HepG2 (cell line): Measurements from ENCODE around the gene EPDR1. TPM values are rescaled to one million over a fixed set of nuclear protein-coding genes. Genes with fewer than 3 reads are reported as not detected.
A peak's percentile ranks its signal among the peaks of the same experiment; 100 is the strongest.

Source experiments
- EEA1 ChIP-seq: sonication (generic); formaldehyde crosslinking; IDR thresholded peaks from 2 replicates; pipeline ENCODE4 v1.5.1; 2020; ENCODE audit warnings: mild to moderate bottlenecking, missing genetic modification reagents, borderline replicate concordance
- FOXK2 ChIP-seq: fragments of 450-650 bp; IDR thresholded peaks from 2 replicates; pipeline ENCODE4 v1.6.1; 2016
- GABPB1 ChIP-seq: IDR thresholded peaks from 2 replicates; pipeline ENCODE4 v1.6.1; 2016; ENCODE audit warnings: mild to moderate bottlenecking, missing genetic modification reagents, moderate library complexity, missing compliant biosample characterization
- GLI4 ChIP-seq: sonication (generic); formaldehyde crosslinking; IDR thresholded peaks from 2 replicates; pipeline ENCODE4 v1.5.1; 2020; ENCODE audit warnings: missing genetic modification reagents, mild to moderate bottlenecking, moderate library complexity, borderline replicate concordance
- HNRNPL ChIP-seq: fragments of 200-400 bp; formaldehyde crosslinking; IDR thresholded peaks from 2 replicates; pipeline ENCODE4 v1.6.1; 2017; ENCODE audit warnings: mild to moderate bottlenecking, low read depth, low read length
- JUND ChIP-seq: sonication (generic); formaldehyde crosslinking; IDR thresholded peaks from 2 replicates; pipeline ENCODE4 v1.8.0; 2022; ENCODE audit warnings: mild to moderate bottlenecking, missing genetic modification reagents
- KAT8 ChIP-seq: IDR thresholded peaks from 2 replicates; pipeline ENCODE4 v1.6.1; 2016; ENCODE audit warnings: missing genetic modification reagents, missing compliant biosample characterization
- NKX3-1 ChIP-seq: sonication (generic); formaldehyde crosslinking; IDR thresholded peaks from 2 replicates; pipeline ENCODE4 v1.5.0; 2020; ENCODE audit warnings: missing genetic modification reagents
- NR0B2 ChIP-seq: sonication (generic); formaldehyde crosslinking; IDR thresholded peaks from 2 replicates; pipeline ENCODE4 v1.4.0; 2020; ENCODE audit warnings: mild to moderate bottlenecking, missing genetic modification reagents
- PPARG ChIP-seq: conservative IDR thresholded peaks from 2 replicates; pipeline ENCODE4 v1.6.1; 2016; ENCODE audit warnings: missing biosample characterization, missing genetic modification reagents
- RARA ChIP-seq: IDR thresholded peaks from 2 replicates; pipeline ENCODE4 v1.6.1; 2016; ENCODE audit warnings: missing genetic modification reagents, missing compliant biosample characterization
- SIX1 ChIP-seq: sonication (generic); formaldehyde crosslinking; IDR thresholded peaks from 2 replicates; pipeline ENCODE4 v1.4.0; 2020; ENCODE audit warnings: missing genetic modification reagents, borderline replicate concordance
- SMAD3 ChIP-seq: sonication (generic); formaldehyde crosslinking; IDR thresholded peaks from 2 replicates; pipeline ENCODE4 v1.4.0; 2020; ENCODE audit warnings: missing genetic modification reagents
- SRSF1 ChIP-seq: fragments of 200-400 bp; formaldehyde crosslinking; optimal IDR thresholded peaks from 2 replicates; pipeline ENCODE3; 2017; ENCODE audit warnings: mild to moderate bottlenecking, low read depth, low read length, moderate library complexity
- U2AF1 ChIP-seq: fragments of 200-400 bp; formaldehyde crosslinking; optimal IDR thresholded peaks from 2 replicates; pipeline ENCODE3; 2017; ENCODE audit warnings: mild to moderate bottlenecking, low read depth, low read length
- ZMAT3 ChIP-seq: sonication (generic); formaldehyde crosslinking; conservative IDR thresholded peaks from 2 replicates; pipeline ENCODE4 v1.7.0; 2021; ENCODE audit warnings: missing genetic modification reagents
- ZMYM4 ChIP-seq: sonication (generic); formaldehyde crosslinking; IDR thresholded peaks from 2 replicates; pipeline ENCODE4 v1.8.1; 2023; ENCODE audit warnings: mild to moderate bottlenecking, missing genetic modification reagents
- ZNF292 ChIP-seq: sonication (generic); formaldehyde crosslinking; IDR thresholded peaks from 2 replicates; pipeline ENCODE4 v1.8.1; 2022; ENCODE audit warnings: mild to moderate bottlenecking, low read depth, missing genetic modification reagents, borderline replicate concordance
- ZNF788 ChIP-seq: sonication (generic); formaldehyde crosslinking; IDR thresholded peaks from 2 replicates; pipeline ENCODE4 v1.5.0; 2020; ENCODE audit warnings: mild to moderate bottlenecking, missing genetic modification reagents, borderline replicate concordance
- ZNF850 ChIP-seq: sonication (generic); formaldehyde crosslinking; conservative IDR thresholded peaks from 2 replicates; pipeline ENCODE4 v1.9.0; 2021; ENCODE audit warnings: mild to moderate bottlenecking, missing genetic modification reagents
- polyA plus RNA-seq, 8 experiments: library from polyadenylated mRNA; depleted of rRNA in 3 of 8; stranded (reverse) in 7 of 8; unstranded in 1 of 8; fragments of >200 nt; fragmentation: Illumina TruSeq in 4 of 8; extraction: Trizol in 4 of 8; gene quantifications; 2 replicates each; pipeline versions ENCODE4 v1.2.1 to v1.2.3, GENCODE V29; 2011 to 2016; ENCODE audit warnings: low read depth in 4 of 8, missing spikeins in 1 of 8, mixed read lengths in 1 of 8; ENCODE audit not compliant: insufficient read depth in 1 of 8
- total RNA-seq, 5 experiments: library from RNA; depleted of rRNA; stranded (reverse); fragments of >200 nt; fragmentation: Illumina TruSeq; extraction: Trizol; gene quantifications; 2 replicates each; pipeline ENCODE4 v1.2.3, GENCODE V29; 2016; ENCODE audit warnings: low read depth in 1 of 5
- TF ChIP-seq, protein P1 (sequence below): sonication (generic); formaldehyde crosslinking; IDR thresholded peaks from 2 replicates; pipeline ENCODE4 v1.4.0; 2020; ENCODE audit warnings: mild to moderate bottlenecking, missing genetic modification reagents
- TF ChIP-seq, protein P2 (sequence below): sonication (generic); formaldehyde crosslinking; IDR thresholded peaks from 2 replicates; pipeline ENCODE4 v1.5.1; 2020; ENCODE audit warnings: missing genetic modification reagents, mild to moderate bottlenecking, borderline replicate concordance
- TF ChIP-seq, protein P3 (sequence below): sonication (generic); formaldehyde crosslinking; IDR thresholded peaks from 2 replicates; pipeline ENCODE4 v1.5.1; 2020; ENCODE audit warnings: missing genetic modification reagents, mild to moderate bottlenecking, borderline replicate concordance

The EPDR1 gene
- total and polyA plus RNA-seq, 2 of the 13 experiments (the other 11 are each of a cell fraction or from before 2014, with no cell fraction given): 38.3 to 50.2 TPM

DNA sequence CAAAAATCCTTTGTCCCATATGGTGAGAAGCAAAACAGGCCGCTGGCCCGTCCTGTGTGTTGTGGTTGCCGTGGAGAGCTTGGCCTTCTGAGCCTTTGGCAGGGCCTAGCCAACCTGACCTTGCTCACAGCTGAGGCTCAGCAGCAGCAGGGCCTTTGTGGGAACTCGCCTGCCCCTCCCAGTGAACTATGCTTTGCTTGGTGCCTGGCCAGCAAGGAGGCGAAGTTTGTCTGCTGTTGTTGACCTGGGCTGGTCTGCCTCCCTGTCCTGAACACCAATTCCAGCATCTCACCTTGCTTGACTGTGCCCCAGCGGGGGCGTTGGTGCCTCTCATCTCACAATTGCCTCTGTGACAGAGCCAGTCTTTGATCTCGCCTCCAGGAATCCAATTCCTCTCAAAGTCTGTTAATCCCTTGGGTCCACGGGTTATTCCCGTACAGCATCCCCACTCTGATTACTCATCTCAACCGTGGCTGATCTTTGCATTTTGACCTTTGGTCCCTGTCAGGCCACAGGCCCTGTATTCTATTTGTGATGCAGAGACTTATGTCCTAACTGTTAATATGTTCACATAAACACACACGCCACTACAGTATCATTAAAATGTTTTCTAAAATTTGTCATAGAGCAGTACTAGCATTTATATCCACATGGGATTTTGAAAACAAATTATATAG lies 22.6 kb downstream of the EPDR1 start (continued):
- TF ChIP-seq ZMAT3 (CRISPR knock-in tag): peak; percentile 75; the same call in 1 of the 2 replicates
- peak; percentile 99 for TF ChIP-seq ZNF292
- peak; percentile 65; the same call in 1 of the 2 replicates for TF ChIP-seq NKX3-1
- peak; percentile 66 for TF ChIP-seq JUND (CRISPR knock-in tag)
- TF ChIP-seq NR0B2 (CRISPR knock-in tag): peak; percentile 32; the same call in 1 of the 2 replicates
- TF ChIP-seq GABPB1 (CRISPR knock-in tag): peak; percentile 72
- no peak for TF ChIP-seq U2AF1
- peak; percentile 78; the same call in 1 of the 2 replicates for TF ChIP-seq HNRNPL
- TF ChIP-seq SIX1 (CRISPR knock-in tag): peak; percentile 69; the same call in 1 of the 2 replicates
- TF ChIP-seq, protein P1, sequence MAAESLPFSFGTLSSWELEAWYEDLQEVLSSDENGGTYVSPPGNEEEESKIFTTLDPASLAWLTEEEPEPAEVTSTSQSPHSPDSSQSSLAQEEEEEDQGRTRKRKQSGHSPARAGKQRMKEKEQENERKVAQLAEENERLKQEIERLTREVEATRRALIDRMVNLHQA (CRISPR knock-in tag): no peak
- peak; percentile 96; the same call in 1 of the 2 replicates for TF ChIP-seq ZNF788
- TF ChIP-seq ZMYM4 (CRISPR knock-in tag): peak; percentile 98
- TF ChIP-seq FOXK2: peak; percentile 92
- TF ChIP-seq, protein P2, sequence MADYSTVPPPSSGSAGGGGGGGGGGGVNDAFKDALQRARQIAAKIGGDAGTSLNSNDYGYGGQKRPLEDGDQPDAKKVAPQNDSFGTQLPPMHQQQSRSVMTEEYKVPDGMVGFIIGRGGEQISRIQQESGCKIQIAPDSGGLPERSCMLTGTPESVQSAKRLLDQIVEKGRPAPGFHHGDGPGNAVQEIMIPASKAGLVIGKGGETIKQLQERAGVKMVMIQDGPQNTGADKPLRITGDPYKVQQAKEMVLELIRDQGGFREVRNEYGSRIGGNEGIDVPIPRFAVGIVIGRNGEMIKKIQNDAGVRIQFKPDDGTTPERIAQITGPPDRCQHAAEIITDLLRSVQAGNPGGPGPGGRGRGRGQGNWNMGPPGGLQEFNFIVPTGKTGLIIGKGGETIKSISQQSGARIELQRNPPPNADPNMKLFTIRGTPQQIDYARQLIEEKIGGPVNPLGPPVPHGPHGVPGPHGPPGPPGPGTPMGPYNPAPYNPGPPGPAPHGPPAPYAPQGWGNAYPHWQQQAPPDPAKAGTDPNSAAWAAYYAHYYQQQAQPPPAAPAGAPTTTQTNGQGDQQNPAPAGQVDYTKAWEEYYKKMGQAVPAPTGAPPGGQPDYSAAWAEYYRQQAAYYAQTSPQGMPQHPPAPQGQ: peak; percentile 43; the same call in 1 of the 2 replicates
- TF ChIP-seq SMAD3 (CRISPR knock-in tag): peak; percentile 91; the same call in 1 of the 2 replicates
- peak; percentile 97 for TF ChIP-seq PPARG (CRISPR knock-in tag)
- no peak for TF ChIP-seq SRSF1
- no peak for TF ChIP-seq ZNF850 (CRISPR knock-in tag)
- TF ChIP-seq, protein P3, sequence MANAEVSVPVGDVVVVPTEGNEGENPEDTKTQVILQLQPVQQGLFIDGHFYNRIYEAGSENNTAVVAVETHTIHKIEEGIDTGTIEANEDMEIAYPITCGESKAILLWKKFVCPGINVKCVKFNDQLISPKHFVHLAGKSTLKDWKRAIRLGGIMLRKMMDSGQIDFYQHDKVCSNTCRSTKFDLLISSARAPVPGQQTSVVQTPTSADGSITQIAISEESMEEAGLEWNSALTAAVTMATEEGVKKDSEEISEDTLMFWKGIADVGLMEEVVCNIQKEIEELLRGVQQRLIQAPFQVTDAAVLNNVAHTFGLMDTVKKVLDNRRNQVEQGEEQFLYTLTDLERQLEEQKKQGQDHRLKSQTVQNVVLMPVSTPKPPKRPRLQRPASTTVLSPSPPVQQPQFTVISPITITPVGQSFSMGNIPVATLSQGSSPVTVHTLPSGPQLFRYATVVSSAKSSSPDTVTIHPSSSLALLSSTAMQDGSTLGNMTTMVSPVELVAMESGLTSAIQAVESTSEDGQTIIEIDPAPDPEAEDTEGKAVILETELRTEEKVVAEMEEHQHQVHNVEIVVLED (CRISPR knock-in tag): peak; percentile 67; the same call in 1 of the 2 replicates
- no peak for TF ChIP-seq EEA1 (CRISPR knock-in tag)
- TF ChIP-seq KAT8 (CRISPR knock-in tag): peak; percentile 79
- no peak for TF ChIP-seq GLI4 (CRISPR knock-in tag)
- TF ChIP-seq RARA: peak; percentile 96
